ENCODE data around the gene OSBPL3.

OSBPL3 gene

DNA sequence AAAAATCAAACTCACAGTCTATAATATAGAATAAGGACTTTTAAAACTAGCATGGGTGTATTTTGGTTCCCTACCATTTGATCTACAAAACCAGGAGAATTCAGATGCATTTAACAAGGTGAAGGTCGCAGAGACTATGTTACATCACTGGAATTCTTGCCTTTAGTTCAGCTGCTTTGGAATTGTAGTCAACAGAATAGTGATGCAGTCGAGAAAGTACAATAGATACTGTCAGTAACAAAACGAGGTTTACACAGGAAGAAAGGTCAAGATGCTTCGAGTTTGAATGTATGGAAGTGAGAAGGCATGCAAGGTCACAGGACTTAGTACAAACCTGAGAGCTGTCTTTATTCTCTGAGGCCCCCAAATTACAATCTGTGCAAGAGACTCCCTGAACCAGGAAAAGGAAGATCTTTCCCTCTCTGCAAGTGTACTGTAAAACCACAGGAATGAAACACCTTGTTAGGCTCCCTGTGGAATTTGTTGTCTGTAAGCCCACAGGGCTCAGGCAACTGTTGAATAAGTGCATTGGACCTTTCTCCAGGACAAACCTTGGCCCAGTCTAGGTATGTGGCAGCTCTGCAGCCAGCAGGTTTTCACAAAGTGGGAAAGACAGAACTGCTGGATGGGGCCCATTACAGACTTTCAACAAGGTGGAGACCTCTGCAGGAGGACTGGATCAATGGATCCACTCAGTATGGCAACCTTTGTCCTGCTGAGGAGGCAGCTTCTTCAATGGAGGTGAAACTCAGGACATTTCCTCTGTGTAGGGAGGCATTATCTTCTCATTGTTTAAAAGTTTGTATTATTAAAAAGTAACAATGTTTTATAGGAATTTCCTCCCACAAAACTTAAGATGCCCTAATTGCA is 121.6 kb downstream of the OSBPL3 start:
- DNase-seq, result no peak

DNA sequence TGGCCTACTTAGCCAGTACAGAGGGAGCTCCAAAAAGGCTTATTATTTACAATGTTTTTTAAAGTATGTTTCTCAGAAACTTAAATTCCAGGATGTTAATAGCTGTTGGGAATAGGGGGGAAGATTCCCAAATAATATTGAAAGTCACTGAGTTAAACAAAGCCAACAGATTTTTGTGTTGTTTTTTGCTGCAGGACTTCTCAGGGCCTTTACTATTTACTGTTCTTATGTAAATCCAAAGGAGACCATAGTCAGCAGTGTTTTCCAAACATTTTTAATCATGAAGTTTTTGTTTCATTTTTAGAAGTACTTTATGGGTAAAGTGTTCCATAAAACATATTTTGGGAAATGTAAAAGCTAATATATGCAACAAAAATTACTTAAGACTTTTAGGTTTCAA is 122.4 kb downstream of the OSBPL3 start:
- no peak for DNase-seq

DNA sequence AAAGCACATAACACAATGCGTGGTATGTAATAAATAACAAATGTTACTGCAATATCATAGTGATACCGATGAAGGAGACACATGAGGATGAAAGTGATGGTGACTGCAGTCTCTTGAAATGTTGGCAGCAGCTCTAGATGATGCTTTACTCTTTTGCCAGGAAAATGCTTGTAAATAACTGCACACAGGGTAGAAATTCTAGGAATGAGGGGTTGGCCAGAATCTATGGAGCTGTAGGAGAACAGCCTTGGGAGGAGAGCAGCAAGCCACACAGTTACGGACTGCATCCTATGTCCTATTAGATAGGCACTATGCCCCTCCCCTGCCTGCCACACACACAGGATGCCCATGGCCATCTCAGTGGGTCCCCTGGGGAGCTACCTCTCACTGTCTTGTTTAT is 125.1 kb downstream of the OSBPL3 start:
- no peak for DNase-seq

DNA sequence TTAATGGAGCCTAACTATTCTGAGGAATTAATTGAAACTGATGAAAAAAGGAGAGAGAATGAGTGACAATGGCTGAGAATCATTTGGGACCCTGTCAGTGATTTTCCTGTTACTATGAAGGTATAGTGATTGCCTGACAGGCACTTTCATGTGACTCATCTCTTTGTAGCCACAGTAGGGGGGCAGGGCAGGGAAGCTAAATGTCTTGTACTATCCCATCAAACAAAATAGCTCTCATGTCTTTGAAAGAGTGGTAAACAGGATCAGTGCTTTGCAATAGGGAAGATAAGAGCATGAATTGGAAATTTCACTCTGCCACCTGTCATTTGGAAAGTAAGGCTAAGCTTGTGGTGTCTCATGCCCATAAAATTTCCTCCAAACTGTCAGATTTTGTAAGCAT is 128.2 kb downstream of the OSBPL3 start:
- no peak for DNase-seq

DNA sequence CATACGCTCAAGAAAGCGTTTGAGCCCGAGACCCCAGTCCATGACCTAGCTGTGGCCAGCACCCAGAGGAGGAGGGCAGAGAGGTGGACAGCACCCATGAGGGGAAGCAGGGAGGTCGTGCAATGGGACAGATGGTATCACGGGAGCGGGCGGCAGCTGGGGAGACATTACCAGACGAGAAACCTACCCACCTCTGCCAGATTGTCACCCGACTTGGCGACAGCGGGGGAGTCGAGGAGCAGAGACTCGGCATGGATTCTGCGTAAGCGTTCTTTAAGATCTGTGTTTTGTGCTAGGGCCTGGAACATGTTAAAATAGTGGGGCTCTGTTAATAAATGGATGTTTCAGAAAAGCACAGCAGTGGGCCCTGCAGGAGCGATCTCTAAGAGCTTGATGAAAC is 131.1 kb downstream of the OSBPL3 start:
- DNase-seq, result no peak

DNA sequence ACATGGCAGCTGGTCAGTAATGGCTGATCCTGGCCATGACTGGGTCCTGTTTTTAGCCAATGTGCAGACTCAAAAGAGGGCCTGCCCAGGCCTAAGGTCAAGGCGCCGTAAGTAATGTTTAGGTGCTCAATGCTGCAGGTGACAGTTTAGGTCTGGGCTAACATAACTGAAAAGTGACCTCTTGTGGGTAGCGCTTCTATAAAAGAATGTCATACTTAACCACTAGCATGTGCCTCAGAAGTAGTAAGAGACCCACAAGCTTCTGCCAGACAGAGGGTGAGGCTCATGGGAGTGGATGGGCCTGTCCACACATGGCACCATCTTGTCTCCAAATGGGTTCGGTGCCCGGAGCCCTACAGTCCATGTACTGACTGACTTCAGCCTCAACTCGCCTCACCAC is 132.2 kb downstream of the OSBPL3 start:
- no peak for DNase-seq

DNA sequence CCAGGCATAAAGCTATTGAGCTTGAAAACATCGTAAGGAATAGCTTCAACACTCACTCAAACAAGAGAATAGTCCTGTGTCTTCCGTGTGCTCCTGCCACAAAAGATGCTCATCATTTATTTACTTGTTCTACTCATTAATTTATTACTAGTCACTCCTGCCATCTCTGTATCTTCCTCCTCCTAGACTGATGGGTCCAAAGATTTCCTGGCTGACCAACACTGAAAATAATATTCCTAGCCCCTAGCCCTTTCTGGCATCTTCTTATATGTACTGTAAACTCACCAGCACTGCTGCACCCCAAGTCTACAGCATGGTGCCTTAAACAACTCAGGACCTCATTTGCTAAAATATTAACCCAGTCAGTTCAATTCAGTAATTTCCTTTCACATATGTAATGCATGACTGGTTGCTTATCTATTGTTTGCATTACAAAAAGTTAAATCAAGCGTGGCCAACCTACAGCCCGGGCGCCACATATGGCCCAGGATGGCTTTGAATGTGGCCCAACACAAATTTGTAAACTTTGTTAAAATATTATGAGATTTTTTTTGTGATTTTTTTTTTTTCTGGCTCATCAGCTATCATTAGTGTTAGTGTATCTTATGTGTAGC is 136.1 kb downstream of the OSBPL3 start:
- peak; percentile 85 for DNase-seq

DNA sequence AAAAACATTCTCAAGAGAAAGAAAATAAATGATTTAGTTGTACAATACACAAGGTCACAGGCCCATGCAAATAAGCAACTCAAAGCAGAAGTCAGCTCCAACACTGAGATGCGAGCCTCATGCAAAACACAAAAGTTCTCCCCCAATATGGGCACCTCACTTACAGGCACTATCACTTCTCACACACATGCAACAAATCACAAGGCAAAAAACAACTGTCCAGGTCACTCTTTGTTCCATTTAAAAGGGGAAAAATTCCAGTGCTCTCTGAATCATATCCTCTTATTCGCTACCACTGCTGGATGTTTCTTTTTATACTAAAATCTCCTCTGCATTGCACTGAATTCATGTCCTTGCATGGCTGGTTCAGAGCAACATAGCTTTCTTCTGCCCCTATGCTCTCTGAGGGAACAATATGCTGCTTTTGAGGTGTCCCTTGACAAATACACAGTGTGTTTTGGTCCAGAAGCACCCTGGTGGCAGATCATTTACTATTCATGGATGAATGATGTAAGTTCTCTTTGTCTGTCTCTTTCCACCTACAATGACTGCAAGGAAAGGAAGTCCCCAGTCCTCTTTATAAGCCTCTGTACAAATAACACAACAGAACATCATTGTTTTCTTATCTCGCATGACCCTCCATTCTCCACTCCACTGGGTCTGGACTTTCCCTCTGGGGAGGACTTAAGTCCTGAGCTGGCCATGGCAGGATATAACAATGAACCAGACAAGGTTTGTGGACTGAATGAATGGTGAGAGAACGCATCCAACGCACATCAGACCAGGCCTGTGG is 137.3 kb downstream of the OSBPL3 start:
- DNase-seq, result peak; percentile 74

DNA sequence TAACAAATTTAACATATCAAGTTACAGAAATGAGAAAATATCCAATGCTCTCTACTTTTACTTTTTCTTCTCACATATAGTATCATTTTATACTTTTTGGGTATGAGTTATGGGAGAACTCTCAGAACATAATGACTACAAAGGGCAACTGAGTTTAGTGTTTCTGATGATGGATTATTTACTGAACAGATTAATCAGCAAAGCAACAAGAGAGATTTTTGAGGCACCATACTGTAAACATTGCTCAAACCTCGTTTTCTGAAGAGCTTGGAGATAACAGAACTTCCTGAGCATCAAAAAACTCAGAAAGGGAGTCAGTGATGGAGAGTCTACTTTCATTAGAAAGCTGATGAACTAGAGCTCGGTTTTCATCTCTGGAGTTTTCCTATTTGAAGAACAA is 137.9 kb downstream of the OSBPL3 start:
- DNase-seq, result no peak

DNA sequence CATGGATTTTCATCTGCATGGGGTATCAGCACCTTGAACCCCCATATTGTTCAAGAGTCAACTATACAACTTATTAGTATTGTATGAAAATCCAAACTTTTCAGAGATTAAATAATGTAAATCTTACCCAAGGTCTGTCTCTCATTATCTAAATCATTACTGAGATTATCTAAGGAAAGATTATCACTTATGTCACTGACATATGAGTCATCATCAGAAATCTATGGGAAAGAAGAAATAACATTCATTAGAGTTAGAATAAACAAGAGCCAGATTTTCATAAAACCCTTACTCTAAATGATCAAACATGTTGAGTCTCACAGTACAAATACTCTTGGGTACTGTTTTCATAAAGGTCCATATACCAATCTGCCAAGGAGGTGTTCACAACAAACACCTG is 139.4 kb downstream of the OSBPL3 start:
- no peak for DNase-seq

DNA sequence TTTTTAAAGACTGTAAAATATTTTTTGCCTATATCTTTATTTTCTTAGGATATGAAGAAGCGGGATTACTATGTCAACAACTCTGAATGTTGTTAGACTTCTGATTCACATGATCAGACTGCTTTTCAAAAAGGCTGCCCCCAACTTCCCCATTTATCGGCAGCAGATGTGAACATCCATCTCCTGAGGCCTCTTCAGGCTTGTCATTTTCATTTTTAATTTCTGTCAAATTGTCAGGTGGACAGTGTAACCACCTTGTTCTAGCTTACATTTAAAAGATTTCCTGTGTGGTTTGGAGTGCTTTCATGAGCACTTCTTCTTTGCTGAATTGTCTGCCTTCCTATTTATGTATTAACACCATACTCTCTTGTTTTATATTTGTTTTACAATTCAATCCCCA is 143.9 kb downstream of the OSBPL3 start:
- no peak for DNase-seq

DNA sequence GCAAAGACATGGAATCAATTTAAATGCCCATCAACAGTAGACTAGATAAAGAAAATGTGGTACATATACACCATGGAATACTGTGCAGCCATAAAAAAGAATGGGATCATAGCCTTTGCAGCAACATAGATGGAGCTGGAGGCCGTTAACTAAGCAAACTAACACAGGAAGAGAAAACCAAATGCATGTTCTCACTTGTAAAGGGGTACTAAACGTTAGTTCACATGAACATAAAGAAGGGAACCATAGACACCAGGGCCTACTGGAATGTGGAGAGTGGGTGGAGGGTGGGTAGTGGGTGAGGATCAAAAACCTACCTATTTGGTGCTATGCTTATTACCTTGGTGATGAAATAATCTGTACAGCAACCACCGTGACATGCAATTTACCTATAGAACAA is 144.3 kb downstream of the OSBPL3 start:
- DNase-seq, result no peak

DNA sequence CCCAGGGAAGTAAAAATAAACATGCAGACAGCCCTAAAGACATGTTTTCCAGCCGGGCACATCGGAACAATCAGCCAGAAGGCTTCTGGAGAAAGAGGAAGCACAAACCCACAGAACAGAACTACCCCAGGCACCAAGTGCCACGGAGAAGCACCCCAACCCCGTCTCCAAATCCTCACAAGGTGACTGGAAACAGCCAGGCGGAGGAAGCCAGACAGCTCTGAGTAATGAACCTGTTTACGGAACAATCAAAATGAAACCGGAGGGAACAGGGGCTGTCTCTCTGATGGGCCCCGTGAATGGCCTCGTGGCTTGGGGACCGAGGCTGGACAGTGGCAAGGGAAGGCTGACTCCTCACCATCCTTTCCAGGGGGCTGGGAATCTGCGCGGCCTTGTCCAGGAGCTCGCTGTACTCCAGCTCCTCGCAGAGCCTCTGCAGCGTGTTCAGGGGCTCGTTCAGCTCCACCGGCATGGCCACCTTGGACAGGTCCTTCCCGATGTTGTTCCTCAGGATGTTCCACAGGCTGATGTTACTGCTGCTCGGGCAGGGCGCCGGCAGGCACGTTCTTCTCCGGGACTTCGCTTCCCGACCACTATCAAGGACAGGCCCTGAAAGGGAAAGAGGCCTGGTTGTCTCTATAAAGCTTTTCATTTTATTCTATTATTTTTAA is 145.7 kb downstream of the OSBPL3 start:
- DNase-seq, result no peak

DNA sequence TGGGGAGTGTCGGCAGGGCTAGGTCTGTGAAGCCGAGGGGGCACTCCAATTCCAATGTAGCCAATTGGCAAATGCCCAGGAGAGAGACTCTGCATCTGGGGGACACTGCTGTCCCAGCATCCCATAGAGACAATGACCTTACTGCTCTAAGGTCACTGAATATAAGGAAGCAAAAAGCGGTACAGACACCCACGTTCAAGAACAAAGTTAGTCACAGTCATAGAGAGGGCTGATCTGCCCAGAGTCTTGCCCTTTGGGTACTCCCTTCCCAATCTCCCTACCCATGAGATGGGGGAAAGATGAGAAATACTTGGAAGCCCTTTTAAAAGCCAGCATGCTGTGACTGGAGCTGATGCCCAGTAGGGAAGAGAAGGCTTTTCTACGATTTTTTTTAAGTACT is 146.4 kb downstream of the OSBPL3 start:
- no peak for DNase-seq

DNA sequence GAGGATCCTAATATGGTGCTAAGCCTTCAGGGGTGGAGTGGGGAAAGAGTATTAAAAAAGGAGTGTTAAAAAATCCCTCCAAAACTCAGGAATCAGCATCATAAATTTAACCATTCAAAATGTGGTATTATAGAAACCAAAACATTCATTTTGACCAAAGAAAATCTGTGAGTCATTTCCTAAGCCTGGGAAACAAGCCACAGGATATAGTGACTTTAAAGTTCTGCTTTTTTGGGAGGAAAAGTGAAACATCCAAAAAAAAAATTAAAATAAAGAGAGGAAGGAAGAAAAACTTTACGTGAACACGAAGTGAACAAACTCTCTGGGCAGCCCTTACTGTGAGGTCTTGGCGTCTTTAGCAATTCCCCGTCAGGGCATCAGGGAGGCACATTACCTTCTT is 148.7 kb downstream of the OSBPL3 start:
- no peak for DNase-seq

DNA sequence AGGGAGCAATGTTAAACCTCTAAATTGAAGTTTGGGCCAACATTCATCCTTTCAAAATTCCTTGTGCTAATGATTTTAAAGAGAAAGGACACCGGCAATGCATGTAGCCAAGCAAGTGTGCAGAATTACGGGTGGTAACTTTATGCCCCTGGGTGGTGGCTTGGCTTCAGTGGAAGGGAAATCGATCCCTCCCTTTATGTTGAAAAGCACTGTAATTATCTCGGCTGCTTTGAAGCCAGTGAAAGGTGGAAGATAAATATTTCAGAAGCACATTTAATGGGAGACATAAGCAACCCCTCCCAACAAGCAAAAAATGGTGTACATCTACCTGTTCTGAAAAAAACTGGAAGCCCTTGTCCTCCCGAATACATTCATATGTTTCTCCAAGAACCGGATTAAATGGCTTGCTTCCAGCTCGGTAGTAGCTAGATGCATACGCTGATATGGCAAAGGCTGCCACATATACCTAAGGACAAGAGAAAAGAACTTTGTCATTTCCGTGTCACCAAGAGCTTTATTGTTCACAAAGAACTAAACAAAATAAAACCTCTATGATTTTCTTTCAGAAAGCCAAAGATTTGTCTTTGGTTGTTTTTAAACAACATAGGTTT is 149.4 kb downstream of the OSBPL3 start:
- no peak for DNase-seq

DNA sequence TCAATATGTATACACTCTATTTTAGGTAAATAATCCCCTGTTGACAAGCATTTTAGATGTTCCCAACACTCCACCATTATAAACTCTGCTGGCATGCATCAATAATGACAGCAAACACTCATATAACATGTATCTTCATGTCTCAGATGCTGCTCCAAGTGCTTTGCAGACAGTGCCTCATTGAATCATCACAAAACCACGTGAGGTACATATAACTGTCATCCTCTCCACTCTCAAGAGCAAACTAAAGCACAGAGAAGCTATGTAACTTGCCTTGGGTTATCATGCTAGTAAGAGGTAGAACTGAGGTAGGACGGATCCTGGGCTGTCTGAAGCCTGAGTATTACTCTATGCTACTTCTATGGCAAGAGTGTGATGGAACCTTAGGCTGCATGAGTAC is 150.2 kb downstream of the OSBPL3 start:
- no peak for DNase-seq

DNA sequence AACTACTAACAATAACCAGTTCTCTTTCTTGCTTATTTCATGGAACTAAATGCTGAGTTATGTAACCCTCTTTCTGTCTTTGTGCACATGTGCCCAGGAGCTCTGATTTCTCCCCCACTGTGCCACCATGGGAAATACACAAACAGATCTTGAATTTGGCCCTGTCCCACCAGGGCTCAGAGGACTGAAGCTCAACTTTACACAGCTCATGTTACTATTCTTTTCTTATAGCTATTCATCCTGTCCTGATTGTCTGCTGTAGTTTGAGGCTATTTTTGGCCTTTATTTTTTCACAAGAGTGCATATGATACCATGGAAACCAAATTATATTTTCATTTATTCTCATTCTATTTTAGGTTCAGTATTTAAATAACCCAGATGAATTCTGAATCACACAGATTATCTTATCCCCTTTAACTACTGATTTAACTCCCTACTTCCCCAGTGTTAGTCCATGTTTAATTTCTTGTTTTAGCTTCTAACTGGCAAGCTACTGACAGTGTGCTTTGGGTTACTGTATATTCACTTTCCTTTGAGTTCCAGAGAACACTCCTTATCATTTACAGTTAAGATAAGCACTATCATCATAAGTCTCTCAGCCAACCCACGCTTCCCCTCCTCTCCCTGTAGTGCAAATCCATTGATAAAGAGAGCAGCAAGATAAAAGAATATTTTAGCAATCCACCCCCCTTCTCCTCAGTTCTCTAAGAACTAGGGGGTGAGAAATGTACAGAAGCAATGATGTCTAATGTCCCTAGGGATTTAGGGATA is 150.9 kb downstream of the OSBPL3 start:
- DNase-seq, result no peak

DNA sequence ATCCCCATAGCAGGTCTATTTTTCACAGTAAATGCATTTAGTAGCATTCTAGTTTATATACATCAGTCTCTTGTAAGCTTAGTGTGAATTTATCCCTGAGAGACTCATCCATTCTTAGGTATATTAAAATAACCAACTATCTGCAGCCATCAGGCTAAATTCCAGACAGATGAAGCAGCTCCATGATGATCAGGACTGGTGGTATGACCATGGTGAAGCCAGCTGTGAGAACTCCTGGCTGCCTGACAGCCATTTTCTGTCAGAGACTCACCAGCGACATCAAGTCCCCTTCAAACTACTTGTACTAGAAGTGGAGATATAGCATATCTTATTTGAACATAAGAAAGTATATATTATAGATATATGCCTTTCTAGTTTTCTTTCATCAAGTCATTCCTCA is 152.4 kb downstream of the OSBPL3 start:
- DNase-seq, result no peak

DNA sequence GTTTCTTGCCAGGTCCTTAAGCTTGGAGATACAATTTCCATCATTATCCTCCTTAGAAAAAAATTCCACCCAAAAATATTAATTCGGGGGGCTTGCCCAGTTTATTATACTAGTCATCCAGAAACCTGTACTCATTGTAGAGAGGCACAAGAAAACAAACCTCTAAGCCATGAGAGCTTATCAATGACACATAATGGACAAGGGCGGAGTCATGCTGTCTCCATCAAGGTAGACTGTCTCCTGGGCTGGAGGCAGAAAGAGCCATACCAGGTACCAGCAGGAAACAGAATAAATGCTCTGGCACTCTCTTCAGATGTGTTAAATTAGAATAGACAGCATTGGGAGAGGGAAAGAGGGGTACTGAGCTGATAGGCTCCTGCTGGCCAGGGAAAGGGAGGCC is 153.0 kb downstream of the OSBPL3 start:
- DNase-seq, result no peak

DNA sequence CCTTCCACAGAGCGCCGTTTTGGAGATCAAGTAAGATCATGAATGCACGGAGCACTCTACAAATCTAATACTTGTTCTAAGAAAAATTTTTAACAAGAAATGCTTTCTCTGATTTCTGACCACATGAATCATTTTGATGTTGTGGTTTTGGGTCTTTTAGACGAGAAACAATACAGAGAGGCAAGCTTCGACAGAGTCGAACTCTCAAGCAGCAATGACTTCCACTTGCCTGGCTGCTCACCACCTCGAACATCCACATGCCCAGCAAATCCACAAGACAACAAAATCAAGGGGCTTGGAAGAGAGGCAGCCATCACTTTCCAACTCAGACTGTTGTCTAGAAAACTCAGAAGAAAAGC is 153.3 kb downstream of the OSBPL3 start:
- DNase-seq, result no peak

Measured in retina (tissue), 1 donor.